ENCODE measurements around the gene TLK1.

GRCh38 chr2:171124541-171124940, 36.2 kb downstream of the TLK1 start:
- no peak for TF ChIP-seq CTCF (IDR thresholded peaks at IDR 0.05)
- TF ChIP-seq POLR2A (IDR thresholded peaks at IDR 0.05), result no peak

Data from sigmoid colon (tissue), 3 donors.